OCI-LY3 (cell line): ENCODE results near the gene CNOT6L.

Experiments used
- H2AFZ ChIP-seq: fragments of 200-600, 300-600 bp; shearing (Covaris generic); 2 replicates; pipeline ENCODE4 v1.6.0; 2014; ENCODE audit warnings: antibody characterized with exemption, low read depth, low read length
- H3K27ac ChIP-seq: fragments of 200-600, 300-600 bp; sonication (generic); 2 replicates; pipeline ENCODE4 v1.5.1; 2014; ENCODE audit warnings: mild to moderate bottlenecking, low read length, moderate library complexity, mixed read lengths
- H3K27me3 ChIP-seq: fragments of 200-600, 300-600 bp; sonication (generic); 2 replicates; pipeline ENCODE4 v1.6.1; 2014; ENCODE audit warnings: low read depth, low read length, mixed read lengths
- H3K36me3 ChIP-seq: fragments of 200-600, 300-600 bp; sonication (generic); replicated peaks from 2 replicates; pipeline ENCODE3; 2014; ENCODE audit warnings: low read depth, low read length, mixed read lengths
- H3K4me1 ChIP-seq: fragments of 300-600, 200-600 bp; sonication (generic); 2 replicates; pipeline ENCODE4 v1.6.1; 2014; ENCODE audit warnings: low read length, mixed read lengths
- H3K4me2 ChIP-seq: fragments of 200-600, 300-600 bp; sonication (generic); 2 replicates; pipeline ENCODE4 v1.6.1; 2014; ENCODE audit warnings: low read length, mixed read lengths
- H3K4me3 ChIP-seq: fragments of 300-600, 200-600 bp; sonication (generic); 2 replicates; pipeline ENCODE4 v1.5.1; 2014; ENCODE audit warnings: antibody characterized with exemption, mild to moderate bottlenecking, low read length, moderate library complexity
- H3K79me2 ChIP-seq: fragments of 300-600, 200-600 bp; shearing (Covaris generic); 2 replicates; pipeline ENCODE4 v1.6.1; 2014; ENCODE audit warnings: mild to moderate bottlenecking, low read length, mixed read lengths
- H3K9ac ChIP-seq: fragments of 300-600, 200-600 bp; shearing (Covaris generic); 2 replicates; pipeline ENCODE4 v1.6.0; 2014; ENCODE audit warnings: mild to moderate bottlenecking, low read length, moderate library complexity
- H3K9me3 ChIP-seq: fragments of 200-600, 300-600 bp; shearing (Covaris generic); 2 replicates; pipeline ENCODE4 v1.6.1; 2014; ENCODE audit warnings: low read length, mixed read lengths; ENCODE audit not compliant: insufficient read depth
- H4K20me1 ChIP-seq: fragments of 200-600, 300-600 bp; sonication (generic); 2 replicates; pipeline ENCODE4 v1.6.1; 2016; ENCODE audit warnings: low read length, mixed read lengths; ENCODE audit not compliant: insufficient read depth
- EZH2phosphoT487 ChIP-seq: fragments of 200-600 bp; shearing (Covaris generic); IDR thresholded peaks from 2 replicates; pipeline ENCODE4 v1.6.1; 2018; ENCODE audit warnings: antibody characterized with exemption, mixed run types, low read depth
- TF ChIP-seq, protein P1 (sequence below): fragments of 200-600, 300-600 bp; sonication (generic); IDR thresholded peaks from 2 replicates; pipeline ENCODE4 v1.5.1; 2014; ENCODE audit warnings: antibody characterized with exemption, low read length, low read depth

The CNOT6L gene

DNA sequence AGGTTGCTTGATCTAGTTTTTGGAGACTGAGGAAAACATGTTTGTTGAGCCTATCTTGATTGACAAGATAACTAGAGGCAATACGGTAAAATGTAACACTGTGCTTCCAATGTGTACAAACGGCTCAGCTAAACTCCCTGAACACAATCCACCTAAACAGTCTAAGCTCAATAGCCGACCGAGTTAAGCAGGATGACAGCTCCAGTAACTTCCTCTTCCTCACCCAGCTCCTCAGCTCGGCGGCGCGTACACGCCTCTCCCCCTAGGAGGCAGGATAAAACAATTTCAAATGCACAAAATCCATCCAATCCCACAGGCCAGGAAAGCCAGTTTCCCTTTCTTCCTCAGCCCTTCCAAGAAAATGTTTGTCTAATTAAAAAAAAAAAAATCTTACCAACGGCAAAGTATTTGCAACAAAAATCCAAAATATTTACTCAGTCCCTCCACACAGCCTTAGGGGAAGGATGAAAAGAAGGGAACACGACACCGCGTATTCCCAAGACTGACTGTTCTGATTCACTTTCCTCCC is 1.0 kb downstream of the CNOT6L start:
- no peaks in the 10 kb centered on the region for H3K27me3 ChIP-seq
- H3K4me2 ChIP-seq, result peak overlapping the region; percentile 79
- H3K36me3 ChIP-seq, result no peaks in the 10 kb centered on the region
- peaks cover 68% of the 10 kb centered on the region for H3K79me2 ChIP-seq
- H4K20me1 ChIP-seq, result peaks cover 48% of the 10 kb centered on the region
- peak overlapping the region; percentile 91 for H3K4me3 ChIP-seq
- no peak for TF ChIP-seq EZH2phosphoT487
- TF ChIP-seq, protein P1, sequence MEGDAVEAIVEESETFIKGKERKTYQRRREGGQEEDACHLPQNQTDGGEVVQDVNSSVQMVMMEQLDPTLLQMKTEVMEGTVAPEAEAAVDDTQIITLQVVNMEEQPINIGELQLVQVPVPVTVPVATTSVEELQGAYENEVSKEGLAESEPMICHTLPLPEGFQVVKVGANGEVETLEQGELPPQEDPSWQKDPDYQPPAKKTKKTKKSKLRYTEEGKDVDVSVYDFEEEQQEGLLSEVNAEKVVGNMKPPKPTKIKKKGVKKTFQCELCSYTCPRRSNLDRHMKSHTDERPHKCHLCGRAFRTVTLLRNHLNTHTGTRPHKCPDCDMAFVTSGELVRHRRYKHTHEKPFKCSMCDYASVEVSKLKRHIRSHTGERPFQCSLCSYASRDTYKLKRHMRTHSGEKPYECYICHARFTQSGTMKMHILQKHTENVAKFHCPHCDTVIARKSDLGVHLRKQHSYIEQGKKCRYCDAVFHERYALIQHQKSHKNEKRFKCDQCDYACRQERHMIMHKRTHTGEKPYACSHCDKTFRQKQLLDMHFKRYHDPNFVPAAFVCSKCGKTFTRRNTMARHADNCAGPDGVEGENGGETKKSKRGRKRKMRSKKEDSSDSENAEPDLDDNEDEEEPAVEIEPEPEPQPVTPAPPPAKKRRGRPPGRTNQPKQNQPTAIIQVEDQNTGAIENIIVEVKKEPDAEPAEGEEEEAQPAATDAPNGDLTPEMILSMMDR, result peak; percentile 57
- H3K27ac ChIP-seq, result peak overlapping the region; percentile 86
- peak overlapping the region; percentile 96 for H3K9ac ChIP-seq
- peaks cover 31% of the 10 kb centered on the region for H3K4me1 ChIP-seq
- H2AFZ ChIP-seq, result no peak overlapping the region
- H3K9me3 ChIP-seq, result no peaks in the 10 kb centered on the region

DNA sequence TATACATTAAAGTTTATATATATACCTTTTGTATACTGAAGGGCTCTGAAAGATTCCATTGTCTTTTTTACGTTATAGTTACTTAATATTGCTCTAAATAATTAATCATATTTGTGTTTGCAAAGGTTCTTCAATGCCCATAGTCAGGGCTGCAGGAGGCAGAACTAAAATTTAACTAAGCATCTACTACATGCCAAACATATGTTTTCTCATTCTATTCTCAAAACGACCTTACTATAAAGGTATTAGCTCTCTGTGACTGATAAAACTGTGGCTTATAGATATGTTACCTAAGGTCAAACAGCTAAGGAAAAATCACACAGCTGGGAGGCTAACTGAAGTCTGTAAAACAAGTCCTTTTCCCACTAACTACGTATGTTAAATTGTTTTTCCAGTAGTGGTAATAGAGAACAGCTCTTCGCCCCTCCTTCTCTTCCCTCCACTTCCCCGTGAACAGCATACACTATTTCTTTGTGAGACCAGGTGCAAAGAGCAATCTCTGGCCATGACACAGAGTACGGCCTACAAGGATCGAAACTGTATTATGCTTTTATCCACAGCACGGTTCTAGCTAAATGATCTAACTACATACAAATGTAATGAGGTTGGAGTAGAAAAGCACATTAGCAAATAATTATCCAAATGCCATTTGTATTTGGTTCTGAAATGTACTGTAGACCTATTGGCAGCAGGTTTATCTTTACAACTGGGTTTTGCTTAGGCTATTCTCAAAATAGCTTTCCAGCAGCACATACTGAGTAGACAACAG is 1.7 kb downstream of the CNOT6L start:
- Histone ChIP-seq H2AFZ (no peak overlapping the region), H3K27me3 (no peaks in the 10 kb centered on the region), H3K4me3 (peak overlapping the region; percentile 91), H4K20me1 (peaks cover 54% of the 10 kb centered on the region), H3K36me3 (no peaks in the 10 kb centered on the region), H3K79me2 (peaks cover 74% of the 10 kb centered on the region), H3K9ac (peak overlapping the region; percentile 96), H3K4me2 (peak overlapping the region; percentile 79), H3K4me1 (peaks cover 31% of the 10 kb centered on the region), H3K9me3 (no peaks in the 10 kb centered on the region), H3K27ac (peak overlapping the region; percentile 86)
- no peak for TF ChIP-seq EZH2phosphoT487
- TF ChIP-seq, protein P1, result no peak

DNA sequence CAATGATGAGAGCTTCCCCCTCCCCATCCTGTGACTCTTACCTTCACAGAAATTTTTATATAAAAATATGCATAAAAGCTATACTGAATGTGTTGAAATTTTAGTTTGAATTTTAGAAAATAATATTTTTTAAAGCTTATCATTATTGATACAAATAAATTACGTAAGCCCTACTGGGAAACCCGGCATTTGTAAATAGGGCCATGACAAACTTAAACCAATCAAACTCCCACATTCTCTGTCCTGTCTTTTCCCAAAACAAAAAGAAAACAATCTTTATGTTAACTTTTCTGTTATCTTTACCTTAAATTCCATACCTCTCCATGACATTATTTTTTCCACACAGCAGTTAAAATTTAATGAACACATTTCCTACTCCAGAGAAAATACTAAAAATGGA is 2.6 kb downstream of the CNOT6L start:
- Histone ChIP-seq H3K4me3 (no peak overlapping the region), H3K27ac (no peak overlapping the region), H3K4me1 (peaks cover 31% of the 10 kb centered on the region), H3K9me3 (no peaks in the 10 kb centered on the region), H3K36me3 (no peaks in the 10 kb centered on the region), H2AFZ (no peak overlapping the region), H3K4me2 (no peak overlapping the region), H3K9ac (no peak overlapping the region), H3K27me3 (no peaks in the 10 kb centered on the region), H3K79me2 (peaks cover 84% of the 10 kb centered on the region), H4K20me1 (peaks cover 62% of the 10 kb centered on the region)
- TF ChIP-seq, protein P1, result no peak
- no peak for TF ChIP-seq EZH2phosphoT487

DNA sequence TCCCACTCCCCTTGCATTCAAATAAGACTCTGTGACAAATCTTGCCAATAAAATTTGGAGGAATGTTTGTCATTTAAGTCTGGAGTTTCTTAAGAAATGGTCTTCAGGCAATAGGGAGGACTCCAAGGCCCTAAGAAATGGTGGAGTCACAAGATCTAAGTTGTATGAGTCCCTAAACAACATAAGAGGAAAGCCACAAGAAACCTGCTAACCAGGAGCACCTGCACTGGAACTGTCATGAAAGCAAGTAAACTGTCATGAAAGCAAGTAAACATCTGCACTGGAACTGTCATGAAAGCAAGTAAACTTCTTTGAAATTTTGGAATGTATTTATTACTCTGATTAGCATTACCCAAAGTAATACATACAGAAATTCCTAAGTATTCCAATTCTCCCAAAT is 3.5 kb downstream of the CNOT6L start:
- Histone ChIP-seq H3K27me3 (no peaks in the 10 kb centered on the region), H3K4me3 (no peak overlapping the region), H2AFZ (no peak overlapping the region), H3K4me1 (peaks cover 22% of the 10 kb centered on the region), H3K36me3 (peaks cover 3% of the 10 kb centered on the region), H3K27ac (no peak overlapping the region), H4K20me1 (peaks cover 71% of the 10 kb centered on the region), H3K9me3 (no peaks in the 10 kb centered on the region), H3K79me2 (peaks cover 93% of the 10 kb centered on the region), H3K9ac (no peak overlapping the region), H3K4me2 (no peak overlapping the region)
- no peak for TF ChIP-seq EZH2phosphoT487
- TF ChIP-seq, protein P1, result no peak
